Mammary epithelial cell (primary cell): Measurements from ENCODE around the gene PHACTR3.

Experiments
- EZH2 ChIP-seq: IDR thresholded peaks from 2 replicates; pipeline ENCODE4 v1.6.1; 2012; ENCODE audit warnings: low read length, inconsistent platforms, borderline replicate concordance
- TF ChIP-seq, protein P1 (sequence below), 2 donors: IDR thresholded peaks in 1 of 2; conservative IDR thresholded peaks in 1 of 2; 2 replicates each; pipeline ENCODE4 v1.5.1; 2011 to 2012; ENCODE audit warnings: inconsistent platforms in 2 of 2, low read length in 2 of 2, mild to moderate bottlenecking in 2 of 2, control low read depth in 1 of 2, low read depth in 1 of 2; ENCODE audit not compliant: insufficient read depth in 1 of 2; ENCODE audit errors: extremely low read depth in 1 of 2

DNA sequence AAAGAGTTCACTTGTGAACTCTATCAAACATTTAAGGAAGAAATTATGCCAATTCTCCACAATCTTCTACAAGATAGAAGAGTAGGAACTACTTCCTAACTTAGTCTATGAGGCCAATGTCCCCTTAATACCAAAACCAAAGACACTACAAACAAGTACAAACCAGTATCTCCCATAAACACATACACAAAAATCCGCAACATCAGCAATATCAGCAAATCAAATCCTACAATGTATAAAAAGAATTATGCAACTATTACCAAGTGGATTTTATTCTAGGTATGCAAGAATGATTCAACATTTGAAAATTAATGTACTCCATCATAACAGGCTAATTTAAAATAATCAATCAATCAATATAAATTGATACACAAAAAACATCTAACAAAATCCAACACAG lies 283.7 kb downstream of the PHACTR3 start:
- TF ChIP-seq EZH2 = no peak
- TF ChIP-seq, protein P1, sequence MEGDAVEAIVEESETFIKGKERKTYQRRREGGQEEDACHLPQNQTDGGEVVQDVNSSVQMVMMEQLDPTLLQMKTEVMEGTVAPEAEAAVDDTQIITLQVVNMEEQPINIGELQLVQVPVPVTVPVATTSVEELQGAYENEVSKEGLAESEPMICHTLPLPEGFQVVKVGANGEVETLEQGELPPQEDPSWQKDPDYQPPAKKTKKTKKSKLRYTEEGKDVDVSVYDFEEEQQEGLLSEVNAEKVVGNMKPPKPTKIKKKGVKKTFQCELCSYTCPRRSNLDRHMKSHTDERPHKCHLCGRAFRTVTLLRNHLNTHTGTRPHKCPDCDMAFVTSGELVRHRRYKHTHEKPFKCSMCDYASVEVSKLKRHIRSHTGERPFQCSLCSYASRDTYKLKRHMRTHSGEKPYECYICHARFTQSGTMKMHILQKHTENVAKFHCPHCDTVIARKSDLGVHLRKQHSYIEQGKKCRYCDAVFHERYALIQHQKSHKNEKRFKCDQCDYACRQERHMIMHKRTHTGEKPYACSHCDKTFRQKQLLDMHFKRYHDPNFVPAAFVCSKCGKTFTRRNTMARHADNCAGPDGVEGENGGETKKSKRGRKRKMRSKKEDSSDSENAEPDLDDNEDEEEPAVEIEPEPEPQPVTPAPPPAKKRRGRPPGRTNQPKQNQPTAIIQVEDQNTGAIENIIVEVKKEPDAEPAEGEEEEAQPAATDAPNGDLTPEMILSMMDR (conservative IDR thresholded peaks at IDR 0.05 in 1 of 2, IDR thresholded peaks at IDR 0.05 in 1 of 2; ENCODE audit: extremely low read depth in 1 of 2, insufficient read depth in 1 of 2, low read depth in 1 of 2, low read length in 2 of 2) = no peak
